Ascending aorta (tissue), 2 donors: ENCODE results near the gene GALNT16. TPM values are rescaled to one million over a fixed set of nuclear protein-coding genes. Genes with fewer than 3 reads are reported as not detected.
A peak's percentile ranks its signal among the peaks of the same experiment; 100 is the strongest.

Source experiments
- DNase-seq, 2 donors: peaks; one replicate each; pipeline ENCODE4 v3.0.0-alpha.2; 2019; ENCODE audit warnings: low spot score in 2 of 2
- H3K27ac ChIP-seq, 2 donors: fragments of 200-600 bp; sonication (generic); one replicate each; pipeline ENCODE4 v1.5.1; 2016 to 2017; ENCODE audit warnings: mild to moderate bottlenecking in 1 of 2
- H3K27me3 ChIP-seq: fragments of 200-600 bp; sonication (generic); one replicate; pipeline ENCODE4 v1.5.1; 2017
- H3K36me3 ChIP-seq, 2 donors: fragments of 200-600 bp; sonication (generic); one replicate each; pipeline ENCODE4 v1.5.1; 2016
- H3K4me1 ChIP-seq, 2 donors: fragments of 200-600 bp; sonication (generic); one replicate each; pipeline ENCODE4 v1.5.1; 2016 to 2017; ENCODE audit warnings: mild to moderate bottlenecking in 1 of 2
- H3K4me3 ChIP-seq, 2 donors: fragments of 200-600 bp; sonication (generic); one replicate each; pipeline ENCODE4 v1.5.1; 2016 to 2017; ENCODE audit warnings: mild to moderate bottlenecking in 1 of 2
- H3K9me3 ChIP-seq, 2 donors: fragments of 200-600 bp; sonication (generic); one replicate each; pipeline ENCODE4 v1.5.1; 2016
- intact Hi-C: fragments of 100-400 bp; cut with DNase I; formaldehyde crosslinking; loops from one replicate; pipeline ENCODE4 v1.15.1; 2023
- total RNA-seq: library from RNA; depleted of rRNA; stranded (reverse); fragments of >200 nt; gene quantifications from one replicate; pipeline ENCODE4 v1.1.0, GENCODE V29; 2016
- TF ChIP-seq, protein P1 (sequence below), 3 experiments: fragments of 200-600 bp in 2 of 3; fragments of 450-650 bp in 1 of 3; sonication (generic) in 2 of 3; IDR thresholded peaks; one replicate each; pipeline ENCODE4 v1.5.1; 2016 to 2019; ENCODE audit warnings: antibody characterized with exemption in 3 of 3, mild to moderate bottlenecking in 1 of 3, moderate library complexity in 1 of 3

Gene GALNT16
- total RNA-seq, 1 donor from 2014 or later, result 38.0 TPM

DNA sequence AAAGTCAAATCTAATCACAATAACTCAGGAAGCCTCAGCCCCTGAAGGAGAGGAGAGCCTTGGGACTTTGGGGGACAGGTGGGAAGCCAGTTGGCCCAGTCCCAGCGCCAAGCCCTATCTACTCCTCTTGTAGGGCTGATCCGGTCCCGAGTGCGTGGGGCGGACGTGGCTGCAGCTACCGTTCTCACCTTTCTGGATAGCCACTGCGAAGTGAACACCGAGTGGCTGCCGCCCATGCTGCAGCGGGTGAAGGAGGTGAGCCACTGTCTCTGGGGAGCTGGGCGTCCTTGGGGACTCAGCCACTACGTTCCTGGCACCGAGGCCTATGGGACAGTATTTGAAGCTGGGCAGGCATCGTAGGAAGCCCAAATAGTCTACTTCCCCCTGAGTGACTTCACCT lies 68.4 kb downstream of the GALNT16 start:
- no peaks in the 10 kb centered on the region for H3K4me1 ChIP-seq
- H3K9me3 ChIP-seq, result no peaks in the 10 kb centered on the region
- peak in 1 of 2 donors; percentile 56 for DNase-seq
- intact Hi-C loops, result no loop called here
- no peaks in the 10 kb centered on the region for H3K27me3 ChIP-seq
- no peak overlapping the region for H3K4me3 ChIP-seq
- H3K27ac ChIP-seq, result no peak overlapping the region
- TF ChIP-seq, protein P1, sequence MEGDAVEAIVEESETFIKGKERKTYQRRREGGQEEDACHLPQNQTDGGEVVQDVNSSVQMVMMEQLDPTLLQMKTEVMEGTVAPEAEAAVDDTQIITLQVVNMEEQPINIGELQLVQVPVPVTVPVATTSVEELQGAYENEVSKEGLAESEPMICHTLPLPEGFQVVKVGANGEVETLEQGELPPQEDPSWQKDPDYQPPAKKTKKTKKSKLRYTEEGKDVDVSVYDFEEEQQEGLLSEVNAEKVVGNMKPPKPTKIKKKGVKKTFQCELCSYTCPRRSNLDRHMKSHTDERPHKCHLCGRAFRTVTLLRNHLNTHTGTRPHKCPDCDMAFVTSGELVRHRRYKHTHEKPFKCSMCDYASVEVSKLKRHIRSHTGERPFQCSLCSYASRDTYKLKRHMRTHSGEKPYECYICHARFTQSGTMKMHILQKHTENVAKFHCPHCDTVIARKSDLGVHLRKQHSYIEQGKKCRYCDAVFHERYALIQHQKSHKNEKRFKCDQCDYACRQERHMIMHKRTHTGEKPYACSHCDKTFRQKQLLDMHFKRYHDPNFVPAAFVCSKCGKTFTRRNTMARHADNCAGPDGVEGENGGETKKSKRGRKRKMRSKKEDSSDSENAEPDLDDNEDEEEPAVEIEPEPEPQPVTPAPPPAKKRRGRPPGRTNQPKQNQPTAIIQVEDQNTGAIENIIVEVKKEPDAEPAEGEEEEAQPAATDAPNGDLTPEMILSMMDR (IDR thresholded peaks at IDR 0.05), result no peak
- H3K36me3 ChIP-seq, result no peaks in the 10 kb centered on the region

DNA sequence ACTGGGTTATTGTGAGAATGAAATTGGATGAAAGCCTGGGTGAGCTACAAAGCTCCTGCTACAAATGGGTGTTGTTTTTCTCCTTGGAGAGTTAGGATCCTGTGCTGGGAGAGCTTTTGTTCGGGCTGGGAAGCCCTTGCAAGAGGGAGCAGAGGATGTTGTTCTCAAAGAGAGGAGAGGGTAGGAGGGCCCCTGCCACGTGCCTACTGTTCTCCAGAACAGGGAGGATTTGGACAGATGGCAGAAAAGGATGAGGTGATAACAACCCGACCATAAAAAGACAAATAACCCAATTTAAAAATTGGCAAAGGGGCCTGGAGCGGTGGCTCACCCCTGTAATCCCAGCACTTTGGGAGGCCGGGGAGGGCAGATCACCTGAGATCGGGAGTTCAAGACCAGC lies 68.8 kb downstream of the GALNT16 start:
- H3K4me3 ChIP-seq, result no peak overlapping the region
- TF ChIP-seq, protein P1 (IDR thresholded peaks at IDR 0.05), result no peak
- H3K36me3 ChIP-seq, result no peaks in the 10 kb centered on the region
- no peak overlapping the region for H3K27ac ChIP-seq
- no peaks in the 10 kb centered on the region for H3K27me3 ChIP-seq
- intact Hi-C loops, result no loop called here
- H3K9me3 ChIP-seq, result no peaks in the 10 kb centered on the region
- H3K4me1 ChIP-seq, result no peaks in the 10 kb centered on the region
- DNase-seq, result no peak

GRCh38 chr14:69331206-69331605 lies 71.2 kb downstream of the GALNT16 start:
- no peaks in the 10 kb centered on the region for H3K9me3 ChIP-seq
- H3K36me3 ChIP-seq, result no peaks in the 10 kb centered on the region
- no peak overlapping the region for H3K27ac ChIP-seq
- no peaks in the 10 kb centered on the region for H3K4me1 ChIP-seq
- no peak overlapping the region for H3K4me3 ChIP-seq
- intact Hi-C loops, result no loop called here
- TF ChIP-seq, protein P1 (IDR thresholded peaks at IDR 0.05), result no peak
- no peaks in the 10 kb centered on the region for H3K27me3 ChIP-seq
- DNase-seq, result no peak

GRCh38 chr14:69332782-69333395 lies 72.9 kb downstream of the GALNT16 start:
- Histone ChIP-seq H3K9me3 (no peaks in the 10 kb centered on the region), H3K27me3 (no peaks in the 10 kb centered on the region), H3K27ac (no peak overlapping the region), H3K4me1 (no peaks in the 10 kb centered on the region), H3K4me3 (no peak overlapping the region), H3K36me3 (no peaks in the 10 kb centered on the region)
- DNase-seq, result no peak
- TF ChIP-seq, protein P1 (IDR thresholded peaks at IDR 0.05), result no peak
- intact Hi-C loops, result no loop called here

GRCh38 chr14:69333791-69334337 lies 73.9 kb downstream of the GALNT16 start:
- DNase-seq, result no peak
- Histone ChIP-seq H3K4me1 (no peaks in the 10 kb centered on the region), H3K9me3 (no peaks in the 10 kb centered on the region), H3K36me3 (no peaks in the 10 kb centered on the region), H3K27ac (no peak overlapping the region), H3K4me3 (no peak overlapping the region), H3K27me3 (no peaks in the 10 kb centered on the region)
- intact Hi-C loops, result no loop called here
- TF ChIP-seq, protein P1 (IDR thresholded peaks at IDR 0.05), result no peak
